Endothelial cell of umbilical vein (primary cell): Measurements from ENCODE around the gene R3HDM1. TPM values are rescaled to one million over a fixed set of nuclear protein-coding genes. Genes with fewer than 3 reads are reported as not detected.

Experiments used
- BruUV-seq: library from RNA; stranded (reverse); fragments of 400-500 nt; replicated peaks from 2 replicates; lab custom pipeline; 2021; lab: Mats Ljungman, UMichigan
- CTCF ChIA-PET: fragments of 300-600, 350-600 bp; sonication (Branson Sonifier 250); formaldehyde crosslinking; loops from one replicate; lab custom pipeline; 2021; ENCODE audit warnings: antibody characterized with exemption, inconsistent platforms; lab: Charles Lee
- POLR2A ChIA-PET: fragments of 300-600, 350-600 bp; sonication (Branson Sonifier 250); formaldehyde crosslinking; loops from one replicate; lab custom pipeline; 2021; ENCODE audit warnings: antibody characterized with exemption, inconsistent platforms; lab: Charles Lee
- DNase-seq: peaks from one replicate; pipeline ENCODE4 v3.0.0-alpha.2; 2011; ENCODE audit warnings: low read depth, low spot score
- FAIRE-seq: peaks from 2 replicates; lab custom pipeline; 2011; peaks lifted over from hg19 to GRCh38; lab: Jason Lieb, UNC
- H2AFZ ChIP-seq: 2 replicates; pipeline ENCODE4 v1.6.0; 2012; ENCODE audit warnings: low read depth, low read length, control low read depth, inconsistent platforms
- H3K27ac ChIP-seq: 2 replicates; pipeline ENCODE4 v1.5.1; 2011; ENCODE audit warnings: low read depth, mild to moderate bottlenecking, control low read depth, low read length, moderate library complexity; ENCODE audit not compliant: insufficient read depth
- H3K27me3 ChIP-seq, 2 experiments: 2 replicates each; pipeline versions ENCODE4 v1.6.0 to v1.6.1; 2011; ENCODE audit warnings: low read length in 2 of 2, mixed read lengths in 1 of 2; ENCODE audit not compliant: control insufficient read depth in 2 of 2, insufficient read depth in 2 of 2
- H3K36me3 ChIP-seq, 2 experiments: 2 replicates in 1 of 2; 3 replicates in 1 of 2; pipeline ENCODE4 v1.5.1; 2011; ENCODE audit warnings: low read length in 2 of 2, mild to moderate bottlenecking in 1 of 2, moderate library complexity in 1 of 2; ENCODE audit not compliant: control insufficient read depth in 2 of 2, insufficient read depth in 2 of 2; ENCODE audit errors: extremely low read depth in 1 of 2
- H3K4me1 ChIP-seq: 3 replicates; pipeline ENCODE4 v1.5.1; 2011; ENCODE audit warnings: mild to moderate bottlenecking, low read length; ENCODE audit not compliant: control insufficient read depth, insufficient read depth; ENCODE audit errors: extremely low read depth
- H3K4me2 ChIP-seq: 2 replicates; pipeline ENCODE4 v1.6.1; 2011; ENCODE audit warnings: low read length, control low read depth, mixed read lengths; ENCODE audit not compliant: insufficient read depth
- H3K4me3 ChIP-seq, 3 experiments: fragments of 200-600 bp in 1 of 3; sonication (generic), shearing (Covaris generic) in 1 of 3; replicated peaks in 1 of 3; 2 replicates each; pipeline ENCODE4 v1.5.1; 2011 to 2016; ENCODE audit warnings: control low read depth in 3 of 3, low read length in 3 of 3, mild to moderate bottlenecking in 2 of 3, inconsistent platforms in 1 of 3, low read depth in 1 of 3, moderate library complexity in 1 of 3; ENCODE audit not compliant: insufficient read depth in 1 of 3
- H3K79me2 ChIP-seq: 2 replicates; pipeline ENCODE4 v1.6.0; 2012; ENCODE audit warnings: low read length, inconsistent platforms; ENCODE audit not compliant: control insufficient read depth, insufficient read depth
- H3K9ac ChIP-seq: replicated peaks from 2 replicates; pipeline ENCODE3; 2011; ENCODE audit warnings: low read length, control low read depth; ENCODE audit not compliant: insufficient read depth; ENCODE audit errors: extremely low read depth
- H3K9me1 ChIP-seq: replicated peaks from 3 replicates; pipeline ENCODE4 v1.6.0; 2011; ENCODE audit warnings: mild to moderate bottlenecking, low read length; ENCODE audit not compliant: control insufficient read depth, insufficient read depth; ENCODE audit errors: extremely low read depth
- H3K9me3 ChIP-seq: replicated peaks from 2 replicates; pipeline ENCODE4 v1.5.1; 2012; ENCODE audit warnings: low read length, inconsistent platforms; ENCODE audit not compliant: control insufficient read depth, insufficient read depth
- H4K20me1 ChIP-seq: replicated peaks from 2 replicates; pipeline ENCODE3; 2011; ENCODE audit warnings: mild to moderate bottlenecking, low read length; ENCODE audit not compliant: control insufficient read depth, insufficient read depth; ENCODE audit errors: extremely low read depth
- EZH2 ChIP-seq: IDR thresholded peaks from 2 replicates; pipeline ENCODE4 v1.6.1; 2012; ENCODE audit warnings: borderline replicate concordance, low read depth, mild to moderate bottlenecking, moderate library complexity, low read length, inconsistent platforms; ENCODE audit not compliant: severe bottlenecking
- FOS ChIP-seq: IDR thresholded peaks from 2 replicates; pipeline ENCODE4 v1.6.1; 2011; ENCODE audit warnings: mild to moderate bottlenecking, low read length, moderate library complexity, borderline replicate concordance; ENCODE audit not compliant: insufficient read depth
- GATA2 ChIP-seq: IDR thresholded peaks from 2 replicates; pipeline ENCODE4 v1.7.0; 2011; ENCODE audit warnings: low read depth, mild to moderate bottlenecking, moderate library complexity, mixed read lengths, low read length; ENCODE audit not compliant: insufficient read length, insufficient read depth
- JUN ChIP-seq: IDR thresholded peaks from 2 replicates; pipeline ENCODE4 v1.6.1; 2011; ENCODE audit warnings: borderline replicate concordance, low read depth; ENCODE audit not compliant: insufficient read length, insufficient read depth
- MYC ChIP-seq: IDR thresholded peaks from one replicate; pipeline ENCODE4 v1.6.1; 2011; ENCODE audit warnings: mild to moderate bottlenecking, low read depth, low read length
- POLR2A ChIP-seq: IDR thresholded peaks from 2 replicates; pipeline ENCODE4 v1.6.1; 2012; ENCODE audit warnings: low read depth, mild to moderate bottlenecking, control low read depth, low read length
- POLR2AphosphoS5 ChIP-seq: IDR thresholded peaks from 2 replicates; pipeline ENCODE4 v1.6.1; 2012; ENCODE audit warnings: low read depth, mild to moderate bottlenecking, control low read depth, low read length, moderate library complexity; ENCODE audit not compliant: insufficient read depth
- dilution Hi-C: fragments of 300-500 bp; cut with MboI; formaldehyde crosslinking; loops from one replicate; pipeline ENCODE4 v1.15.0; 2019; ENCODE audit warnings: low sequenced_read_pairs; ENCODE audit not compliant: extremely low pct_ligation_motif_present
- intact Hi-C: fragments of 100-400 bp; cut with micrococcal nuclease; formaldehyde crosslinking; loops from one replicate; pipeline ENCODE4 v1.10.0; 2022
- polyA plus RNA-seq, 4 experiments: library from polyadenylated mRNA; depleted of rRNA in 3 of 4; stranded (reverse) in 3 of 4; unstranded in 1 of 4; fragments of >200 nt; gene quantifications; 2 replicates each; pipeline versions ENCODE4 v1.2.1 to v1.2.3, GENCODE V29; 2011 to 2012; ENCODE audit warnings: missing spikeins in 1 of 4
- total RNA-seq: library from RNA; stranded (reverse); gene quantifications from 2 replicates; pipeline ENCODE4 v1.2.3, GENCODE V29; 2021
- TF ChIP-seq, protein P1 (sequence below): IDR thresholded peaks from 2 replicates; pipeline ENCODE4 v1.6.1; 2011; ENCODE audit not compliant: insufficient read depth, insufficient read length
- TF ChIP-seq, protein P2 (sequence below), 2 donors: IDR thresholded peaks; 1 replicate in 1 of 2; 2 replicates in 1 of 2; pipeline ENCODE4 v1.5.1; 2011; ENCODE audit warnings: low read length in 2 of 2, mild to moderate bottlenecking in 2 of 2, moderate library complexity in 2 of 2, control low read depth in 1 of 2, inconsistent platforms in 1 of 2, low read depth in 1 of 2; ENCODE audit not compliant: insufficient read depth in 1 of 2; ENCODE audit errors: extremely low read depth in 1 of 2

Gene R3HDM1
- total and polyA plus RNA-seq, 2 donors (not counting 3 experiments of a cell fraction or from before 2014, with no cell fraction given), result 36.6 to 61.8 TPM

DNA sequence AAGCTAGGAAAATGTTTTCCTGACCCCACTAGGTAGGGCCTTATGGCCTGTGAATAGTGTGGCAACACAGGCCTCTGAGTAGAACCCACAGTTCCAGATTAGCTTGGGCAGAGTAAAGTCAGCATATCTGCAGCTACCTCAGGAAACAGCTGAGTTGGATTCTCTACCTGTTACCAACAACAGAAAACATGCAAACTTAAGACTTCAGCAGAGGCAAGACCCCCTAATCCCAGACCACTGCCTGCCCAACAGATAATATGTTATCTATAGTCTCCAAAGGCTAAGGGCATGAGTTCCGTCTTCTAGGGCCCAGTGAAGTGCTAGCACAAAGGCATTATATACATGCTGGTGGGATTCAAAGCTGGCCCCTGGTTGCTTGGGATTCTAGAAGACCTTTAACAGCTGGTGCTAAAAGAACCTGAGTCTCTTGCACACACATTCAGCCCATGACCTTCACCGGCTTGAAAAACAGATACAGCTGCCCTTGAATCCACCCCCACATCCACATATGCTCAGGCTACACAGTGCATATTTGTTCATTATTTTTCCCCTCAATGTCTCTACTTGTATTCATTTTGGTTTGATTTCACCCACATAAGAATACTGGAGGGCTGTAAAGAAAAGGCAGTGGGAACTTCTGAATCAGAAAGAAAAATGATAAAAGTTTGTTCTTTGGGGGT is 196.9 kb downstream of the R3HDM1 start:
- TF ChIP-seq JUN, result no peak
- no peak for TF ChIP-seq POLR2A
- TF ChIP-seq FOS, result no peak
- TF ChIP-seq MYC, result no peak
- TF ChIP-seq, protein P1, sequence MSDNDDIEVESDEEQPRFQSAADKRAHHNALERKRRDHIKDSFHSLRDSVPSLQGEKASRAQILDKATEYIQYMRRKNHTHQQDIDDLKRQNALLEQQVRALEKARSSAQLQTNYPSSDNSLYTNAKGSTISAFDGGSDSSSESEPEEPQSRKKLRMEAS, result no peak
- TF ChIP-seq POLR2AphosphoS5, result no peak
- TF ChIP-seq EZH2, result no peak
- TF ChIP-seq, protein P2, sequence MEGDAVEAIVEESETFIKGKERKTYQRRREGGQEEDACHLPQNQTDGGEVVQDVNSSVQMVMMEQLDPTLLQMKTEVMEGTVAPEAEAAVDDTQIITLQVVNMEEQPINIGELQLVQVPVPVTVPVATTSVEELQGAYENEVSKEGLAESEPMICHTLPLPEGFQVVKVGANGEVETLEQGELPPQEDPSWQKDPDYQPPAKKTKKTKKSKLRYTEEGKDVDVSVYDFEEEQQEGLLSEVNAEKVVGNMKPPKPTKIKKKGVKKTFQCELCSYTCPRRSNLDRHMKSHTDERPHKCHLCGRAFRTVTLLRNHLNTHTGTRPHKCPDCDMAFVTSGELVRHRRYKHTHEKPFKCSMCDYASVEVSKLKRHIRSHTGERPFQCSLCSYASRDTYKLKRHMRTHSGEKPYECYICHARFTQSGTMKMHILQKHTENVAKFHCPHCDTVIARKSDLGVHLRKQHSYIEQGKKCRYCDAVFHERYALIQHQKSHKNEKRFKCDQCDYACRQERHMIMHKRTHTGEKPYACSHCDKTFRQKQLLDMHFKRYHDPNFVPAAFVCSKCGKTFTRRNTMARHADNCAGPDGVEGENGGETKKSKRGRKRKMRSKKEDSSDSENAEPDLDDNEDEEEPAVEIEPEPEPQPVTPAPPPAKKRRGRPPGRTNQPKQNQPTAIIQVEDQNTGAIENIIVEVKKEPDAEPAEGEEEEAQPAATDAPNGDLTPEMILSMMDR (IDR thresholded peaks at IDR 0.05; ENCODE audit: extremely low read depth in 1 of 2, insufficient read depth in 1 of 2, low read depth in 1 of 2, low read length in 2 of 2), result no peak
- no peak for TF ChIP-seq GATA2
- dilution Hi-C loops, result no loop called here
- intact Hi-C loops, result no loop called here
- Histone ChIP-seq H3K27me3 (no peaks in the 10 kb centered on the region), H3K4me1 (no peaks in the 10 kb centered on the region), H3K9me1 (no peaks in the 10 kb centered on the region), H3K4me3 (no peak overlapping the region), H3K79me2 (no peaks in the 10 kb centered on the region), H3K9me3 (no peaks in the 10 kb centered on the region), H4K20me1 (no peaks in the 10 kb centered on the region), H2AFZ (no peak overlapping the region), H3K27ac (no peak overlapping the region), H3K9ac (no peak overlapping the region), H3K4me2 (no peak overlapping the region), H3K36me3 (peaks cover 0 to 2% of the 10 kb centered on the region in 2 experiments)
- no peak for FAIRE-seq
- CTCF ChIA-PET, result interaction anchor here (0.6 to 1.1 kb wide), 2 partner anchors 18 to 191 kb away, joined by 3 to 4 read pairs; no protein-coding TSS in a partner anchor
- POLR2A ChIA-PET, result interaction anchor here (0.5 kb wide), 2 partner anchors 19 to 201 kb away, joined by 3 read pairs; no protein-coding TSS in a partner anchor
- DNase-seq, result no peak
- BruUV-seq, result no TSS peak
